IMR-90 (cell line): ENCODE measurements around the gene LDLRAD4. TPM values are rescaled to one million over a fixed set of nuclear protein-coding genes. Genes with fewer than 3 reads are reported as not detected.

Source experiments
- ATAC-seq: fragments of 200-7000 bp; cut with Tn5 transposase; 2 replicates; pipeline ENCODE4 v1.9.1; 2020; ENCODE audit warnings: low read depth, mild to moderate bottlenecking, moderate library complexity
- BruUV-seq: library from RNA; stranded (reverse); fragments of 400-500 nt; replicated peaks from 2 replicates; lab custom pipeline; 2021; lab: Mats Ljungman, UMichigan
- CTCF ChIA-PET: fragments of 300-600 bp; formaldehyde crosslinking; extraction: SDS; loops from one replicate; lab custom pipeline; 2021; ENCODE audit warnings: antibody characterized with exemption; lab: Yijun Ruan, JAX
- POLR2A ChIA-PET: fragments of 300-600 bp; sonication (Branson Sonifier 250); formaldehyde crosslinking; loops from one replicate; lab custom pipeline; 2022; ENCODE audit warnings: antibody characterized with exemption; ENCODE audit not compliant: unreplicated experiment; lab: Charles Lee
- DNase-seq: peaks from one replicate; pipeline ENCODE4 v3.0.0; 2013
- H2AFZ ChIP-seq: replicated peaks from 2 replicates; pipeline ENCODE3; 2013; ENCODE audit warnings: low read length, mild to moderate bottlenecking; ENCODE audit not compliant: poor library complexity
- H2AK5ac ChIP-seq: 2 replicates; pipeline ENCODE4 v1.6.1; 2013; ENCODE audit warnings: low read depth, low read length, inconsistent platforms
- H2AK9ac ChIP-seq: replicated peaks from 2 replicates; pipeline ENCODE3; 2013; ENCODE audit warnings: mild to moderate bottlenecking, low read depth, low read length, moderate library complexity; ENCODE audit not compliant: poor library complexity
- H2BK120ac ChIP-seq: 2 replicates; pipeline ENCODE4 v1.6.1; 2013; ENCODE audit warnings: low read depth, low read length, inconsistent platforms
- H2BK15ac ChIP-seq: 3 replicates; pipeline ENCODE4 v1.6.1; 2013; ENCODE audit warnings: low read depth, low read length, inconsistent platforms
- H2BK20ac ChIP-seq: 2 replicates; pipeline ENCODE4 v1.6.1; 2013; ENCODE audit warnings: low read depth, mild to moderate bottlenecking, inconsistent platforms, low read length, moderate library complexity
- H2BK5ac ChIP-seq: 2 replicates; pipeline ENCODE4 v1.6.1; 2013; ENCODE audit warnings: mild to moderate bottlenecking, low read depth, low read length, inconsistent platforms; ENCODE audit not compliant: poor library complexity, severe bottlenecking
- H3K14ac ChIP-seq: replicated peaks from 2 replicates; pipeline ENCODE4 v1.6.1; 2013; ENCODE audit warnings: low read depth, low read length, inconsistent platforms
- H3K18ac ChIP-seq: 2 replicates; pipeline ENCODE4 v1.6.1; 2013; ENCODE audit warnings: low read depth, low read length, control low read depth
- H3K23ac ChIP-seq: 2 replicates; pipeline ENCODE4 v1.6.1; 2013; ENCODE audit warnings: low read depth, low read length, inconsistent platforms
- H3K27ac ChIP-seq: 2 replicates; pipeline ENCODE4 v1.5.1; 2013; ENCODE audit warnings: mild to moderate bottlenecking, control low read depth, low read length; ENCODE audit not compliant: insufficient read depth
- H3K27me3 ChIP-seq: 2 replicates; pipeline ENCODE4 v1.6.1; 2013; ENCODE audit warnings: low read length; ENCODE audit not compliant: control insufficient read depth, insufficient read depth
- H3K36me3 ChIP-seq: 2 replicates; pipeline ENCODE4 v1.6.1; 2013; ENCODE audit warnings: low read length, mixed read lengths; ENCODE audit not compliant: control insufficient read depth, insufficient read depth
- H3K4ac ChIP-seq: 2 replicates; pipeline ENCODE4 v1.6.1; 2013; ENCODE audit warnings: low read depth, low read length, inconsistent platforms
- H3K4me1 ChIP-seq: 2 replicates; pipeline ENCODE4 v1.6.1; 2013; ENCODE audit warnings: low read length, mixed read lengths; ENCODE audit not compliant: control insufficient read depth, insufficient read depth
- H3K4me2 ChIP-seq: 2 replicates; pipeline ENCODE4 v1.6.1; 2013; ENCODE audit warnings: low read depth, mild to moderate bottlenecking, control low read depth, low read length, moderate library complexity
- H3K4me3 ChIP-seq: 2 replicates; pipeline ENCODE4 v1.5.1; 2013; ENCODE audit warnings: low read depth, mild to moderate bottlenecking, control low read depth, low read length, moderate library complexity; ENCODE audit not compliant: insufficient read depth
- H3K56ac ChIP-seq: 2 replicates; pipeline ENCODE4 v1.6.1; 2013; ENCODE audit warnings: low read length, inconsistent platforms; ENCODE audit not compliant: insufficient read depth; ENCODE audit errors: extremely low read depth
- H3K79me1 ChIP-seq, 2 experiments: 2 replicates each; pipeline ENCODE4 v1.6.1; 2013; ENCODE audit warnings: low read length in 2 of 2, inconsistent platforms in 1 of 2, low read depth in 1 of 2
- H3K9ac ChIP-seq: 2 replicates; pipeline ENCODE4 v1.6.1; 2013; ENCODE audit warnings: low read depth, low read length, control low read depth
- H3K9me1 ChIP-seq: 2 replicates; pipeline ENCODE4 v1.6.1; 2013; ENCODE audit warnings: low read length, inconsistent platforms; ENCODE audit not compliant: insufficient read depth
- H3K9me3 ChIP-seq: 2 replicates; pipeline ENCODE4 v1.6.1; 2013; ENCODE audit warnings: low read length; ENCODE audit not compliant: control insufficient read depth, insufficient read depth
- H4K20me1 ChIP-seq: 2 replicates; pipeline ENCODE4 v1.6.1; 2013; ENCODE audit warnings: low read length, inconsistent platforms; ENCODE audit not compliant: insufficient read depth
- H4K5ac ChIP-seq: 2 replicates; pipeline ENCODE4 v1.6.1; 2013; ENCODE audit warnings: mild to moderate bottlenecking, low read depth, low read length, control low read depth
- H4K8ac ChIP-seq, 2 experiments: 2 replicates each; pipeline ENCODE4 v1.6.1; 2013; ENCODE audit warnings: low read depth in 2 of 2, low read length in 2 of 2, control low read depth in 1 of 2, inconsistent platforms in 1 of 2
- H4K91ac ChIP-seq: 2 replicates; pipeline ENCODE4 v1.6.1; 2013; ENCODE audit warnings: low read depth, low read length, inconsistent platforms; ENCODE audit not compliant: insufficient read depth
- BHLHE40 ChIP-seq: fragments of 150-350 bp; IDR thresholded peaks from 2 replicates; pipeline ENCODE4 v1.6.1; 2016; ENCODE audit warnings: mild to moderate bottlenecking, low read depth, low read length
- CEBPB ChIP-seq: IDR thresholded peaks from 2 replicates; pipeline ENCODE4 v1.6.1; 2012; ENCODE audit warnings: low read depth, low read length, improper control_type of control experiment
- CHD1 ChIP-seq: IDR thresholded peaks from 2 replicates; pipeline ENCODE4 v1.6.1; 2012; ENCODE audit warnings: low read depth, low read length, improper control_type of control experiment
- CTCF ChIP-seq: conservative IDR thresholded peaks from 2 replicates; pipeline ENCODE4 v1.5.1; 2012; ENCODE audit warnings: mild to moderate bottlenecking, low read depth, low read length, improper control_type of control experiment
- FOS ChIP-seq: fragments of 150-350 bp; IDR thresholded peaks from 2 replicates; pipeline ENCODE4 v1.6.1; 2016; ENCODE audit warnings: low read depth, low read length
- MAZ ChIP-seq: IDR thresholded peaks from 2 replicates; pipeline ENCODE4 v1.6.1; 2012; ENCODE audit warnings: low read depth, mild to moderate bottlenecking, low read length, improper control_type of control experiment, moderate library complexity, borderline replicate concordance
- MXI1 ChIP-seq: IDR thresholded peaks from 2 replicates; pipeline ENCODE4 v1.6.1; 2012; ENCODE audit warnings: low read depth, mild to moderate bottlenecking, low read length, moderate library complexity, borderline replicate concordance
- NFE2L2 ChIP-seq: fragments of 150-350 bp; IDR thresholded peaks from 2 replicates; pipeline ENCODE4 v1.6.1; 2016; ENCODE audit warnings: low read depth, mild to moderate bottlenecking, low read length
- POLR2A ChIP-seq: IDR thresholded peaks from 2 replicates; pipeline ENCODE4 v1.6.1; 2012; ENCODE audit warnings: mild to moderate bottlenecking, low read depth, low read length
- RCOR1 ChIP-seq: IDR thresholded peaks from 2 replicates; pipeline ENCODE4 v1.6.1; 2012; ENCODE audit warnings: mild to moderate bottlenecking, low read length, improper control_type of control experiment; ENCODE audit not compliant: insufficient replicate concordance
- SMC3 ChIP-seq: fragments of 150-350 bp; IDR thresholded peaks from 2 replicates; pipeline ENCODE4 v1.6.1; 2016; ENCODE audit warnings: low read depth, mild to moderate bottlenecking, antibody characterized with exemption, low read length, moderate library complexity
- WGBS, 2 experiments: methylation state at CpG; one replicate each; pipeline versions ENCODE4 v1.1.5 to v1.1.7; 2013; ENCODE audit warnings: missing lambda C conversion rate in 2 of 2; ENCODE audit not compliant: insufficient read length in 1 of 2; ENCODE audit errors: extremely low coverage in 2 of 2; 5-methylcytosine and 5-hydroxymethylcytosine counted together
- dilution Hi-C: fragments of 300-500 bp; cut with HindIII; formaldehyde crosslinking; loops from one replicate; pipeline ENCODE4 v1.14.3; 2018; ENCODE audit warnings: low sequenced_read_pairs; ENCODE audit not compliant: unreplicated experiment
- in situ Hi-C: fragments of 300-500 bp; cut with MboI; formaldehyde crosslinking; loops from 3 replicates; pipeline ENCODE4 v1.14.3; 2019; ENCODE audit warnings: low sequenced_read_pairs, inconsistent platforms, mixed read lengths
- intact Hi-C: fragments of 100-400 bp; cut with micrococcal nuclease; formaldehyde crosslinking; loops from 2 replicates; pipeline ENCODE4 v1.10.0; 2022
- polyA plus RNA-seq, 3 experiments: library from polyadenylated mRNA; depleted of rRNA; stranded (reverse); fragments of >200 nt; gene quantifications; 2 replicates each; pipeline ENCODE4 v1.2.3, GENCODE V29; 2012; ENCODE audit warnings: low replicate concordance in 1 of 3
- total RNA-seq: library from RNA; depleted of rRNA; stranded (reverse); fragments of >200 nt; gene quantifications from 2 replicates; pipeline ENCODE4 v1.2.3, GENCODE V29; 2012
- TF ChIP-seq, protein P1 (sequence below): fragments of 150-350 bp; IDR thresholded peaks from 2 replicates; pipeline ENCODE4 v1.6.1; 2017; ENCODE audit warnings: mild to moderate bottlenecking, antibody characterized with exemption, low read length, low read depth
- TF ChIP-seq, protein P2 (sequence below): fragments of 150-350 bp; IDR thresholded peaks from 2 replicates; pipeline ENCODE4 v1.6.1; 2016; ENCODE audit warnings: low read depth, mild to moderate bottlenecking, low read length, moderate library complexity, borderline replicate concordance

Gene LDLRAD4
- total and polyA plus RNA-seq, 2 of the 4 experiments (the other 2 are of a cell fraction) = not detected

DNA sequence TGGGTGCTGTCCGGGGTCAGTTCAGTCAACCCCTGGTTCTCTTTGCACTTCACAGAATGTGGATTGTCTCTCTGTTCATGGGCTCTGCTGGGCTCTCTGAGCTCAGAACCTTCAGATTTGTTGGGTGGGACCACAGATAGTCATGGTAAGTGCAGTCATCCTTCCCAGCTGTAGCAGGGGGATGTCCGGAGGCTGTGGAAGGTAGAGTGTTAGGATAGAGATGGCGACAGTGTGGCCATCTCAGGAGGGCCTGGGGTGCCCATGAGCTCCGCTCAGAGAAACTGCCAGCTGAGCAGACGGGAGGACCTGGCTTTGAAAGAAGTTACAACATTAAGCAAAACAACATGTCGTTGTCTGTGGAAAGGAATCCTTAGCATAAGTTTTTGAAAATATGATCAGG, 358.0 kb downstream of the LDLRAD4 start:
- no peaks in the 10 kb centered on the region for H3K27me3 ChIP-seq
- H3K4me1 ChIP-seq = no peaks in the 10 kb centered on the region
- ChIA-PET POLR2A (no interaction called here), CTCF (no interaction called here)
- in situ Hi-C loops (no loop called here), intact Hi-C loops (no loop called here), dilution Hi-C loops (no loop called here)
- no peak overlapping the region for H3K4me2 ChIP-seq
- no peak overlapping the region for H2BK5ac ChIP-seq
- BruUV-seq = no TSS peak
- H3K14ac ChIP-seq = no peak overlapping the region
- TF ChIP-seq MXI1 = no peak
- no peak for TF ChIP-seq RCOR1
- TF ChIP-seq FOS = no peak
- TF ChIP-seq SMC3 = no peak
- TF ChIP-seq CTCF = no peak
- no peak for TF ChIP-seq MAZ
- TF ChIP-seq CHD1 = no peak
- no peak for TF ChIP-seq POLR2A
- no peak for TF ChIP-seq CEBPB
- TF ChIP-seq, protein P1, sequence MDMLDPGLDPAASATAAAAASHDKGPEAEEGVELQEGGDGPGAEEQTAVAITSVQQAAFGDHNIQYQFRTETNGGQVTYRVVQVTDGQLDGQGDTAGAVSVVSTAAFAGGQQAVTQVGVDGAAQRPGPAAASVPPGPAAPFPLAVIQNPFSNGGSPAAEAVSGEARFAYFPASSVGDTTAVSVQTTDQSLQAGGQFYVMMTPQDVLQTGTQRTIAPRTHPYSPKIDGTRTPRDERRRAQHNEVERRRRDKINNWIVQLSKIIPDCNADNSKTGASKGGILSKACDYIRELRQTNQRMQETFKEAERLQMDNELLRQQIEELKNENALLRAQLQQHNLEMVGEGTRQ = no peak
- no peak for TF ChIP-seq NFE2L2
- no peak for TF ChIP-seq BHLHE40
- TF ChIP-seq, protein P2, sequence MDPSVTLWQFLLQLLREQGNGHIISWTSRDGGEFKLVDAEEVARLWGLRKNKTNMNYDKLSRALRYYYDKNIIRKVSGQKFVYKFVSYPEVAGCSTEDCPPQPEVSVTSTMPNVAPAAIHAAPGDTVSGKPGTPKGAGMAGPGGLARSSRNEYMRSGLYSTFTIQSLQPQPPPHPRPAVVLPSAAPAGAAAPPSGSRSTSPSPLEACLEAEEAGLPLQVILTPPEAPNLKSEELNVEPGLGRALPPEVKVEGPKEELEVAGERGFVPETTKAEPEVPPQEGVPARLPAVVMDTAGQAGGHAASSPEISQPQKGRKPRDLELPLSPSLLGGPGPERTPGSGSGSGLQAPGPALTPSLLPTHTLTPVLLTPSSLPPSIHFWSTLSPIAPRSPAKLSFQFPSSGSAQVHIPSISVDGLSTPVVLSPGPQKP = no peak
- H3K56ac ChIP-seq = no peak overlapping the region
- H3K18ac ChIP-seq = no peak overlapping the region
- H4K8ac ChIP-seq = no peak overlapping the region
- H2AK9ac ChIP-seq = no peak overlapping the region
- H2BK15ac ChIP-seq = no peak overlapping the region
- H3K36me3 ChIP-seq = no peaks in the 10 kb centered on the region
- ATAC-seq (no peak), DNase-seq (no peak)
- H3K4me3 ChIP-seq = no peak overlapping the region
- H2BK20ac ChIP-seq = no peak overlapping the region
- no peaks in the 10 kb centered on the region for H4K20me1 ChIP-seq
- no peak overlapping the region for H2BK120ac ChIP-seq
- no peak overlapping the region for H3K9ac ChIP-seq
- no peak overlapping the region for H4K5ac ChIP-seq
- H3K9me1 ChIP-seq = no peaks in the 10 kb centered on the region
- WGBS, 2 experiments = 60% methylated on average over 1 of the region's 6 CpGs; no CpG with 5 or more reads in 1 of the 2 experiments
- H2AFZ ChIP-seq = no peak overlapping the region
- no peak overlapping the region for H4K91ac ChIP-seq
- H2AK5ac ChIP-seq = no peak overlapping the region
- no peak overlapping the region for H3K27ac ChIP-seq
- no peaks in the 10 kb centered on the region for H3K9me3 ChIP-seq
- no peak overlapping the region for H3K4ac ChIP-seq
- H3K79me1 ChIP-seq = no peaks in the 10 kb centered on the region
- H3K23ac ChIP-seq = no peak overlapping the region
